ENCODE measurements around the gene EFHB.
"Not testable (repeated sequence)": the region's sequence is repeated elsewhere in the genome, so short reads cannot be mapped to it uniquely, and the experiment has no call there.

Gene EFHB

DNA sequence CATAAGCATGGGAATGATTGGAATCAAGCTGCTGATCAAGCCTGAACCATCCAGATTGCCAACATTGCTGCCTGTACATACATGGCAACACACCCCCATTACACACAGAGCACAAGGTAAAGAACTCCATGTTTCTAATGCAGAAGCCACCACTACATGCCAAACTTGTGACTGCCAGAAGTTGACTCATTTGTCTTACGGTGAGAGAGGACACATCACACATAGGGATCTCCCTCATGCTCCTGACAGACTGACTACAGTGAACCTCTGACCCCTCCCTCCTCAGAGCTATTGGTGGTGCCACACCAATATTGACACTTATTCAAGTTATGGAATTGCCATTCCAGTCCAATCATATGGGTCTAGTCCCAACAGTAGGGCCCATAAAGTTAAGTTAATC lies 42.3 kb downstream of the EFHB start:
- no peak overlapping the region for H3K4me3 ChIP-seq (ENCODE audit: low read depth, low read length)
- TF ChIP-seq, protein P1, sequence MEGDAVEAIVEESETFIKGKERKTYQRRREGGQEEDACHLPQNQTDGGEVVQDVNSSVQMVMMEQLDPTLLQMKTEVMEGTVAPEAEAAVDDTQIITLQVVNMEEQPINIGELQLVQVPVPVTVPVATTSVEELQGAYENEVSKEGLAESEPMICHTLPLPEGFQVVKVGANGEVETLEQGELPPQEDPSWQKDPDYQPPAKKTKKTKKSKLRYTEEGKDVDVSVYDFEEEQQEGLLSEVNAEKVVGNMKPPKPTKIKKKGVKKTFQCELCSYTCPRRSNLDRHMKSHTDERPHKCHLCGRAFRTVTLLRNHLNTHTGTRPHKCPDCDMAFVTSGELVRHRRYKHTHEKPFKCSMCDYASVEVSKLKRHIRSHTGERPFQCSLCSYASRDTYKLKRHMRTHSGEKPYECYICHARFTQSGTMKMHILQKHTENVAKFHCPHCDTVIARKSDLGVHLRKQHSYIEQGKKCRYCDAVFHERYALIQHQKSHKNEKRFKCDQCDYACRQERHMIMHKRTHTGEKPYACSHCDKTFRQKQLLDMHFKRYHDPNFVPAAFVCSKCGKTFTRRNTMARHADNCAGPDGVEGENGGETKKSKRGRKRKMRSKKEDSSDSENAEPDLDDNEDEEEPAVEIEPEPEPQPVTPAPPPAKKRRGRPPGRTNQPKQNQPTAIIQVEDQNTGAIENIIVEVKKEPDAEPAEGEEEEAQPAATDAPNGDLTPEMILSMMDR (IDR thresholded peaks at IDR 0.05; ENCODE audit: low read depth, low read length, missing control alignments), result no peak
- no peak for DNase-seq (ENCODE audit: low read depth)
- in situ Hi-C loops (cut with HindIII; ENCODE audit: low sequenced_read_pairs), result no loop called here

DNA sequence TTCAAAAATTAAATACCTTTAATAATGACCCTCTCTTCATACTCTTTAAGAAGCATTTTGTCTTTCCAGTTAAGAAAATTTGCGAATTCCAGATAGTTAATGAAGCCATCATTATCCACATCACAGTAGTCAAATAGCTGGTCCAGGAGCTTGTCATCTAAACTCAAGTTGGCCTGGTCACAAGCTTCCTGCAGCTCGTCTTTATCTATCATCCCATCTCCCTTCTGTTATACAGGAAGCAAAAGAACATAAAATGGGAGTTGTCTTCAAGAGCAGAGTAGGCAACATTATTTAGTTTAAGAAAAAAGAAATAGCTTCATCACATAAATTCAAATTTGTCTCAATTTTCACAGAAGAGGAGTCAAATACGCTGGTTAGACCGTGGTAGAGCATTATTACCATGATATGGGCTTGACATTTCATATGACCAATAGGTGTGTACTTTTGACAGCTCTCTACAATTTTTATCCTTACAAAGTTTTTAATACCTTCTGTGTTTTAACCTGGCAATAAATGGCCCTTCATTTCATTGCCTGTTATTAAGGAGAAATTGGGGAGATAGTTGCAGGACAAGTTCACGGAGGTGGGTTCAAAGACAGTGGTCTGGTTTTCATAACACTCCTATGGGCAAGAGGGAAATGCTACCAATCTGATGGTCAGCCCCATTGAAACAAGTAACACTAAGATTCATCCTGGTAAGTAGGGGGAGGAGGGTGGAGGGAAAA lies 45.4 kb downstream of the EFHB start:
- no peak for DNase-seq (ENCODE audit: low read depth)
- in situ Hi-C loops (cut with HindIII; ENCODE audit: low sequenced_read_pairs), result loop anchor here (5.0 to 10.0 kb wide), 2 partner anchors 54 to 296 kb away; partner anchors contain the start of gene SGO1
- TF ChIP-seq, protein P1 (IDR thresholded peaks at IDR 0.05; ENCODE audit: low read depth, low read length, missing control alignments), result no peak
- H3K4me3 ChIP-seq (ENCODE audit: low read depth, low read length), result peak overlapping the region; percentile 13

DNA sequence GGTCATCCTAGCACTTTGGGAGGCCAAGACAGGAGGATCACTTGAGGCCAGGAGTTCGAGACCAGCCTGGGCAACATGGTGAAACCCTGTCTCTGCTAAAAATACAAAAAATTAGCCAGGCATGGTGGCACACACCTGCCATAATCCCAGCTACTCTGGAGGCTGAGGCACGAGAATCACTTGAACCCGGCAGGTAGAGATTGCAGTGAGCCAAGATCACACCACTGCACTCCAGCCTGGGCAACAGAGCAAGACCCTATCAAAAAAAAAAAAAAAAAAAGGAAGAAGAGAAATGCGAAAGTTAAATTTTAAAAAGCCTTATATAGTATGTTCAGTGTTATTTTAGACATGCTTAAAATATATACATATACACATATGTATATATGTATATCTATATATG lies 46.9 kb downstream of the EFHB start:
- in situ Hi-C loops (cut with HindIII; ENCODE audit: low sequenced_read_pairs), result loop anchor here (5.0 to 10.0 kb wide), 2 partner anchors 55 to 298 kb away; partner anchors contain the start of gene SGO1
- H3K4me3 ChIP-seq (ENCODE audit: low read depth, low read length); DNase-seq (ENCODE audit: low read depth): not testable (repeated sequence)

DNA sequence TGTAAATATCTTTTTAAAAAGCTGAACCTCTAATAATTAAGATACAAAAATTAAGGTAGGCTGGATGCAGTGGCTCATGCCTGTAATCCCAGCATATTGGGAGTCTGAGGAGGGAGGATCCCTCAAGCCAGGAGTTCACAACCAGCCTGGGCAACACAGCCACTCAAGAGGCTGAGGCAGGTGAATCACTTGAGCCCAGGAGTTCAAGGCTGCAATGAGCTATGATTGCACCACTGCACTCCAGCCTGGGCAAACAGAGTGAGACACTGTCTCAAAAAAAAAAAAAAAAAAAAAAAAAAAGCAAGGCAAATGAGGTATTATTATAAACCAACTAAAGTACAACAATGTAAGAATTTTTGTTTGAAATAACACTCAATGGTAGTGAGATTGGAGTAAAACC lies 47.6 kb downstream of the EFHB start:
- no peak for DNase-seq (ENCODE audit: low read depth)
- TF ChIP-seq, protein P1 (IDR thresholded peaks at IDR 0.05; ENCODE audit: low read depth, low read length, missing control alignments), result no peak
- H3K4me3 ChIP-seq (ENCODE audit: low read depth, low read length), result no peak overlapping the region
- in situ Hi-C loops (cut with HindIII; ENCODE audit: low sequenced_read_pairs), result loop anchor here (5.0 to 10.0 kb wide), 2 partner anchors 56 to 298 kb away; partner anchors contain the start of gene SGO1

DNA sequence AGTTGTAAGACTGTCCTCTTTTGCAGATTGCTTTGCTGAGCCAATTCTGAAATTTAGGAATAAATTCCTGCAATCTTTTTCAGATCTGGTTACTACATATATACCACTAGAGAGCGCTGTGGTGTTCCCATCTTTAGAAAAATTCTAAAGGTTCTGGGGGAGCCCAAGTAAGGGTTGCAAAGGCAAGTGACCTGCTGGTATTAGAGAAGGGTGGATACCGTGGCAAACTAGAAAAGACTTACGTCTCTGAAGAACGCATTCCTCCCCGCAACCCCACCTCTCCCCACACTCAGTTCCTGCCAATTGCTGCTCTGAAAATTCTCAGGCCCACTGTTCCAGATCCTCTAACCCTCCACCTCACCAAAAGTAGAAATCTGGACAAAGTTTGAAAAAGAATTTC lies 48.5 kb downstream of the EFHB start:
- no peak overlapping the region for H3K4me3 ChIP-seq (ENCODE audit: low read depth, low read length)
- peak; percentile 6 for DNase-seq (ENCODE audit: low read depth)
- TF ChIP-seq, protein P1 (IDR thresholded peaks at IDR 0.05; ENCODE audit: low read depth, low read length, missing control alignments), result peak; percentile 59
- in situ Hi-C loops (cut with HindIII; ENCODE audit: low sequenced_read_pairs), result loop anchor here (5.0 to 10.0 kb wide), 2 partner anchors 57 to 299 kb away; partner anchors contain the start of gene SGO1

DNA sequence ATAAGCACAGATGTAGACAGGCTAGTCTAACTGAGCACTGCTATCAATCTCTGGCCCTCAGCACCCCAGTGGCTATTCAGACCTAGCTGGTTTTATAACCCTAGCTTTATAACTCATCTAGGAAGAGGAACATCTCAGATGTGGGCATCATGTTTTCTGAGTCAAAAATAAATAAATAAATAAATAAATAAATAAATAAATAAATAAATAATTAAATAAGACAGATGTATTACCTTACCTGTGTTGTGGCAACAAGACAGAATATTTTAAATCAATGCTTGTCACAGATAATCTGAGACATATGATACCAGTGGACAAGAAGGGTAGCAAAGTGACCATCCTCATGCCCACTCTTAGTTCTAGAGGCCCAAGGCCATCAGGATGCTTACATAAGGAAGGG lies 52.2 kb downstream of the EFHB start:
- no peak for DNase-seq (ENCODE audit: low read depth)
- in situ Hi-C loops (cut with HindIII; ENCODE audit: low sequenced_read_pairs), result loop anchor here (10.0 kb wide), 1 partner anchor 303 kb away; the partner anchor contains the start of gene SGO1
- TF ChIP-seq, protein P1 (IDR thresholded peaks at IDR 0.05; ENCODE audit: low read depth, low read length, missing control alignments), result no peak
- no peak overlapping the region for H3K4me3 ChIP-seq (ENCODE audit: low read depth, low read length)

DNA sequence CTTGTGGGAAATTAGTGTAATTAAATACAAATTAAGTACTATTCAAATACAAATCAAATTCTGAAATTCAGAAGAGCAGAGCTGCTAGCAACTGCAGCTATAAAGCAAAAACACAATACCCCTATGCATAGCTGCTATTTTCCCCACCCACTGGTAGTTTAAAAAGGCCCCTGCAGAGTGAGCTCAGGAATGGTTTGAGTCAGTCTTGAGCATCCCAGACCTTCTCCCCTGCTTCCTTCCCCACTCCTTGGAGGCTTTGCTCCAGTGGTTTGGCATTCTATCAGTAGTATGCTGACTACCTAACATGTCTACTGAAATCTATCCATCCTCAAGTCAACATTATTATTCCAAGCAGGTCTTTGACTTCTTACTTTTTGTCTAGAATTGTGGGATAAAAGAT lies 53.0 kb downstream of the EFHB start:
- TF ChIP-seq, protein P1 (IDR thresholded peaks at IDR 0.05; ENCODE audit: low read depth, low read length, missing control alignments), result no peak
- H3K4me3 ChIP-seq (ENCODE audit: low read depth, low read length), result no peak overlapping the region
- DNase-seq (ENCODE audit: low read depth), result peak; percentile 63
- in situ Hi-C loops (cut with HindIII; ENCODE audit: low sequenced_read_pairs), result loop anchor here (10.0 kb wide), 1 partner anchor 304 kb away; the partner anchor contains the start of gene SGO1

All from astrocyte of the cerebellum (primary cell).